ENCODE data around the gene C18orf32.
"Not testable (repeated sequence)": the region's sequence is repeated elsewhere in the genome, so short reads cannot be mapped to it uniquely, and the experiment has no call there.

Gene C18orf32

DNA sequence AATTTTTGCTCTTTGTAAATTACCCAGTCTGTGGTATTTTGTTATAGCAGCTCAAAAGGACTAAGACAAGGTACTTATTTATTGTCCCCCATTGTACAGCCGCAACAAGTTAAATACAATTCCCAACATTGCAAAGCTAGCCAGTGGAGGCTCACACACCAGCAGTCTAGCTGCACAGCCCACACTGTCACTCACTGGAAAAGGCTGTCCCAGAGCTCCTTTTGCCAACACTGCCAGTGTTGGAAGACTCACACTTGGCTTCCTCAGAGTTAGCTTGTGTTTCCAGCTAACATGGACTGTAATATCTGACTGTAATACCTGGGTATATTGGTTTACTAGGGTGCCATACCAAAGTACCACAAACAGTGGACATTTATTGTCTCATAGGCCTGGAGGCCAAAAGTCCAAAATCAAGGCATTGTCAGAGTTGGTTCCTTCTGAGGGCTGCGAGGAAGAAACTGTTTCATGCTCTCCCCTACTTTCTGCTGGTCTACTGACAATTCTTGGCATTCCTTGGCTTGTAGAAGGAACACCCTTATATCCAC lies 19.9 kb downstream of the C18orf32 start:
- DNase-seq = no peak

DNA sequence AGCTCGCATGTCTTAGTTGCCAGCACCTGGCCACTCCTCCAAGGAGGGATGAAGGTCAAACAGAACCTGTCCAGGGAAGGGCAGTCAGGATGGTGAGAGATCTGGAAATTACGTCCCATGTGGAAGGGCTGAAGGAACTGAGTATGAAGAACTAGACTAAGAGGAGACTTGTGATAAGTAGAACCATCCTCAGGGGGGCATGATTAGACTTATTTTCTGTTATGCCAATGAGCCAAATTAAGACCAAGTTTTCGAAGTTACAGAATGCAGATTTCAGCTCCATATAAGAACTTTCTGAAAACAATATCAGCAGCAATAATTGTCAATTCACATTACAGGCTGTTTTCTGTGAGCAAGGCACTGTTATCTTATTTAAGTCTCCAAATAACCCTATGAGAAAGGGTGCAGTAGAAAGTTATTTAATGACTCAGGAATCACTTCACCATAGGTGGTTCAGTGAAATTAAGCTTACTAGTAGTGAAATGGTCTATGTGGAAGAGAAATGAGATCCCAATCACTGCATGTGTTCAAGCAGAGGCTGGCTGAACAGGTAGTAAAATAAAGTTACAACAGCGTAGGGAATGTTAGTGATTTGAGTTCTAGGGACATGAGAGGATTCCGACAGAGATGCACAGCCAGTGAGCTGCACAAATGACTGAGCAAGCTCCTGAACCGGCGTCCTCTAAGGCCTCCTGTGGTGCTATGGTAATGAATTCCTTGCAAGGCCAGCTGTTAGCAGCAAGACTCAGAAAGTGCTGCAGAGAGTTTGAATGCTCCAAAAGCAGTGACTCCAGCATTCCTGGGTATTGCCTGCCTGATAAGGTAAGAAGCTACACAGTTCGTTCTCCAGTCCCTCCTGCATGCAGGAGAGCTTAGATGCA lies 22.1 kb downstream of the C18orf32 start:
- DNase-seq = no peak

- DNase-seq = no peak
Observed at GRCh38 chr18:49461602-49461977, 25.4 kb downstream of the C18orf32 start.

DNA sequence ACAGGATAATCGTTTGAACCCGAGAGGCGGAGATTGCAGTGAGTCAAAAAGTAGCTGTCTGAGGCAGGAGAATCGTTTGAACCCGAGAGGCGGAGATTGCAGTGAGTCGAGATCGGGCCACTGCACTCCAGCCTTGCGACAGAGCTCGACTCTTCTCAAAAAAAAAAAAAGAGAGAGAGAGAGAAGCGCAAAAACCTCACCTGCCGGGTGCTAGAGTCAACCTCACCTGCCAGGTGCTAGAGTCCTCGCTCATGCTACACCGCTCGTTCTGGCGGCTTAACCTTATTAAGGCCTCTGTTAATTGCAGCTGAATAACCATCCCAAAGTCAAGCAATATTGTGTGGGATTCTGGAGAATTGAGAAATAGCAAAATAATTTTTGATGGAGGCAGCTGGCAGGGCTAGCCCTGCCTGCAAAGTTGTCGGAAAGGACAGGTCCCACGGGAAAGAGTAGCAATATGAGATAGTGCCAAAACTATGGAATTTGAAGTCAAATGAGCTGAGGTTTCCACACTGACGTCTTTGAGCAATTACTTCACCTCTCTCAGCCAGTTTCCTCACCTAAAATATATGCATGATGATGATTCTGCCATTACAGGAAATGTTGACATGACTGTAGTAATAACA lies 25.9 kb downstream of the C18orf32 start:
- no peak for DNase-seq

- DNase-seq = no peak
Observed at GRCh38 chr18:49459404-49460171, 27.4 kb downstream of the C18orf32 start.

DNA sequence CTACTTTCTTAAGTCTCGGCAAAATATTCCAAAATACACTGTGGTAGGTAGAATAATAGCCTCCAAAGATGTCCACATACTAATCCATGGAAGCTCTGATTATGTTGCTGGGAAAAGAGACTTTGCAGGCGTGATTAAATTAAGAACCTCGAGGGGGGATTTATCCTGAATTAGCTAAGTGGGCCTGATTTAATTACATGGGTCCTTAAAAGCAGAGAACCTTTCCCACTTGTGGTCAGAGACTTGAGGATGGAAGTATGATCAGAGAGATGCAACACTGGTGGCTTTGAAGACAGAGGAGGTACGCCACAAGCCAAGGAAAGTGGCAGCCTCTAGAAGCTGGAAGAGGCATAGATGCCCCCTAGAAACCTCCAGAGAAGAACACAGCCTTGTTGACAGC lies 29.4 kb downstream of the C18orf32 start:
- DNase-seq = no peak

- no peak for DNase-seq
Observed at GRCh38 chr18:49456794-49457193, 30.2 kb downstream of the C18orf32 start.

- DNase-seq = not testable (repeated sequence)
Observed at GRCh38 chr18:49452534-49452933, 34.5 kb downstream of the C18orf32 start.

DNA sequence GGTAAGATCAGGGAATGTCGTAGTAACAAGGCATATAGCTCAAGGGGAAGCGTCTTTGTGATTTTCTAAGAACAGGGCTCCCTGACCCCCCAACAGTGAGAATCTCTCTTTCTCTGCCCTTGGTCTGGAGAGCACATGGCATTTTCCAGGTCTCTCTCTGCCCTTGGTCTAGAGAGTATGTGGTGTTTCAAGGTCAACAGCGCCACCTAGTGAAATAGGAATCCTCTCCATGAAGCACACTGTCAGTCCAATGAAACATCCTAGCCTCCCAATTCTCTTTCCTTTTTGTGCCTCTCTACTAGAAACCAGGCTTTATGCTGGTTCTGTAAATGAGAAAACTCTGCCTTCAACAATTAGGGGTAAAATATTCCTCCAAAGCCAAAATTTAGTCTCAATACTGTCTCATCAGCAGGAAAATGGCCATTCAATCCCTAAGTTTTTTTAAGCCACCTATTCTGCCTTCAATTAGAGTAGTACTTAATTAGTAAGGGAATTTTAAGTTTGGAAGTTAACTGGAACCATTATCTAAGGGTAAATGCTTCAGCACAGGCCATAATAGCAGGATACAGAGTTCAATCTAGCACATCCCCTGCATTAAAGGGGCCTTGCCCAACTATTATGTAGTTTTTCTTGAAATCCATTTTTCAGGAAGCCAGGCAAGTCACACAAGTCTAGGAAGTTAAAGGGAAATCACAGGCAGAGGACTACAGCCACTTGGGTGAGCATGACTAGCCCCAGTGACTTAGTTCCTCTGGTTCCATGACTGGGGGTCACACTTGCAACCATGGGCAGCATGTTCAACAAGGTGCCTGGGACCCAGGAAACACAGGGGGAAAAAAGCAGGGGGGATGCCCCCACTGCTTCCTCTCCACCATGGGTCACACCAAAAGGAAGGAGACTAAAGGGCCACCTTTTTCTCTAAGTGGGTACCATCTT lies 39.0 kb downstream of the C18orf32 start:
- no peak for DNase-seq

GRCh38 chr18:49446481-49446880 lies 40.6 kb downstream of the C18orf32 start:
- no peak for DNase-seq

DNA sequence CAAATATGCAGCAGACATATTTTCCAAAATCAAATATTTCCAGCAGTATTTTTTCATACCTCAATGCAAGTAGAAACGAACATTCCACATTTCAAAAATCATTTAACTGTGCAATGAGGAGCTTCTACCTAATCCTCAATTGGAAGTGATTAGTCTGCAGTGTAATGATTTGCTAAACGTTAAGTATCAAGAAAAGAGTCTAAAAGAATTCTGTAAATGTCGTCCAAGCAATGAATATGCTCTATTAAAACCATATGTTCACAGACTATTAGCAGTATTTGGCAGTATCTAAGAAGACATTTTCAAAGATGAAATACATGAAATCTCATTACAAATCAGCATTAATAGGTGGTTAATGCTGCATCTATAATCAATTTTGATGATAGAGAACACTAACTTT lies 42.5 kb downstream of the C18orf32 start:
- no peak for DNase-seq

DNA sequence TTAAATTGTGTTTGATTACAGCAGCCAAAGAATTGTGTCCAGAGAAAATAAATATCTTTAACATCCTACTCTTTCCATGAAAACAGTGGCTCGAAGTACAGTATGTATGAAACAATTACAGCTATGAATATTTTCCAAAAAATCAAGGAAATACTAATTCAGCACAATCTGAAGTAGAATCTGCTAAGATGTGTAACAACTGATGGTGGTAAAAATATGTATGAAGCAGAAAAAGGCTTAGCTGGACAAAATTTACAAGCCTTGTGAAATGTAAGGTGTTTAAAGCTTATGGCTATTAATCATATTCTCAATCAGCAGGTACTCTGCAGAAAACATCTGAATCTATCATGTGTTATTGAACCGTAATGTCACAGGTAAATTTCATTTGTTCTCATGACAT lies 43.2 kb downstream of the C18orf32 start:
- DNase-seq = no peak

DNA sequence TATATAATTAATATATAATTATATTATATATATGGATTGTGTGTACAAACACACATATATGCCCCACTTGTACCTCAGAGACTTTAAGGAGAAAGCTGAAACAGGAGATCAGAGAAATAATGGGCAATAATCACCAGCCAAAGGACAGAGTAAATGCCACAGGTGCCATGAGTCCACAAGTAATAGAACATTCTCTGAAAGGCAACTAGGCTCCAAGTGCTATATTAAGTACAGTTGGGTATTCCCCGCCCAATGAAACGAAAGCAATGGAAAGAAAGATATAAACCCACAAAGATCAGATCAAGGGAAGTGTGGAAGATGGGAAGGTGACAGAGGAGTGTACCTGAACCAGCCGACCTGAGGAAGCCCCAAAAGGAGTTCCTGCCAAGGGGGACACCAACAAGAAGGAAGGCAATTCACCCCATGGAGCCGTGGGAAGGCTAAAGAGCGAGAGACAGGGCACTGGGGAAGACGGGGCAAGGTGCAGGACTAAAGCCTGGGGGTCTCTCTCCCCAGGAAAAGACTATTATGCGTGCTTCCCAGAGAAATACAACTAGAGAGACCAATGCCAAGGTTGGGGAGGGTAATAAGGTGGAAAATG lies 45.6 kb downstream of the C18orf32 start:
- no peak for DNase-seq

DNA sequence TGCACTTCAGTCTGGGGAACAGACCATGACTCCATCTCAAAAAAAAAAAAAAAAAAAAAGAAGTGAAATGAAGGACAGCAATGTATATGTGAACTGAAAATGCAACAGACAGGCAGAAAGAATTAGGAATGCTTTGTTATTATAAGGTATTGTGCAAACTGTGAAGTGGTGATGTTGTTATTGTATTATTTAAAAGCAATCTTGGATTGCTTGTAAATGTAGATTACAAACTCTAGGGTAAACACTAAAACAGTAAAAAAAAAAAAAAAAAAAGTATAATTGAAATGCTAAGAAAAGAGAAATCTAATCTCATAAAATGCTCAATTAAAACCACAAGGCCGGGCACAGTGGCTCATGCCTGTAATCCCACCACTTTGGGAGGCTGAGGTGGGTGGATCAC lies 51.9 kb downstream of the C18orf32 start:
- DNase-seq = no peak

DNA sequence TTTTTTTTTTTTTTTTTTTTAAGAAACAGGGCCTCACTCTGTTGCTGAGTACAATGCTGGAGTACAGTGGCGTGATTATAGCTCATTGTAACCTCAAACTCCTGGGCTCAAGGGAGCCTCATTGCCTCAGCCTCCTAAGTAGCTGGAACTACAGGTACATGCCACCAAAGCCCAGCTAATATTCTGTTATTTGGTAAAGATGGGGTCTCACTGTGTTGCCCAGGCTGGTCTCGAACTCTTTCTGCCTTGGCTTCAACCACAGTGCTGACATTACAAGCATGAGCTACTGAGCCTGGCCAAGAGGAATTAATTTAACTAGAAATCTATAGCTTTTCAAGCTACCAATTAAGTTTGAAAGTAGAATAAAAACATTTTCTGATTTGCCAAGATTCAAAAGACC lies 54.4 kb downstream of the C18orf32 start:
- DNase-seq = no peak

DNA sequence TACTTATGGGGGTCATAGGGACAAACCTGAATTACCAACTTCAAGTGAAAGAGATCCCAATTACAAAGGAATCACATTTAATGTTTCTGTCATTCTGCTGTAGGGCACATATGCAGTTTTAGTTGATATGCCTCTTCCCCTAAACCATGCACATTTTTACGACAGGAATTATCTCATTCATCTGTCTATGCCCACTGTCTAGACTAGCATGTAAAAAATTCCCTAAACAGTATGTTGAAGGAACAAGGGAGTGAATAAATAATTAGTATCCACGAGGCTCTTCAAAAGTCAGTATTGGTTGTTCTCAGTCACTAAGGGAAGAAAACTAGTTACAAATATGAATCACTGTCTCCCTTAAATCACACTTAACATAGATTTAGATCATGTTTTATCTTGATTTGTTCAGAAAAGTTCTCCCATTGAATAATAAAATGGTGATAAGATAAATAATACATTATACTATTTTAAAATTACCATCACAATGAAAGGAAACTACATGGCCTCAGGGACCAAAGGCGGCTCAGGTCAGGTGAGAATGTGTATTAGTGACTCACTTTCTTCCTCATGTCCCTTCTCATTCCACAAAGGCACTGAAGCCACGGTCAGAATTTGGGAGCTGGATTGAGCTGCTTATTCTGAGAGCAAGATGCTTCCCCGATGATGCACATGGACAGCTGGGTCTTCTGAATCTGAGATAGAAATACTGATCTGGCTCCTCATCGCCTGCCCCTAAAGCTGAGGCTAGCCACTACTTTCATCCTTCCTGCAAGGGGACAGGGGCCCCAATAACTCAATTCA lies 55.7 kb downstream of the C18orf32 start:
- DNase-seq = no peak
